Measurements from ENCODE around the gene POLR3C. TPM values are rescaled to one million over a fixed set of nuclear protein-coding genes. Genes with fewer than 3 reads are reported as not detected.

The POLR3C gene
- total RNA-seq, 1 experiment from 2014 or later = 43.6 TPM

DNA sequence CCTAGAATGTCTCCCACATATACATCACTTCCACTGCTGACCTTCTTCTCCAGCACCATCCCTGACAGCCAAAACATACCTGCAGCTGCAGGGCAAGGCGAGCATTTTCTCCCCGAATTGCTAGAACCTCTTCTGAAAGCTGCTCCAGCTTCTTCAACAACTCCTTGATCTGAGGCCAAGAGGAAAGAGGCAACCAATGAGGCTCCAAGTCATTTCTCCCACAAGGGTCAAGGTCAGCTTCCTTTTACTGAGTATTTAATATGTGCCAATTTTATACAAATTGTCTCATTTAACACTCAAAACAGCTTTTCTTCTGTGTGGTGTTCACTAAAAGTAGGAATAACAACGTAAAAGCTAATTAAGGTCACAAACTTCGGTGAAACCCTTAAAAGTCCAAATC lies 44.2 kb downstream of the POLR3C start:
- DNase-seq (ENCODE audit: low read depth) = no peak

DNA sequence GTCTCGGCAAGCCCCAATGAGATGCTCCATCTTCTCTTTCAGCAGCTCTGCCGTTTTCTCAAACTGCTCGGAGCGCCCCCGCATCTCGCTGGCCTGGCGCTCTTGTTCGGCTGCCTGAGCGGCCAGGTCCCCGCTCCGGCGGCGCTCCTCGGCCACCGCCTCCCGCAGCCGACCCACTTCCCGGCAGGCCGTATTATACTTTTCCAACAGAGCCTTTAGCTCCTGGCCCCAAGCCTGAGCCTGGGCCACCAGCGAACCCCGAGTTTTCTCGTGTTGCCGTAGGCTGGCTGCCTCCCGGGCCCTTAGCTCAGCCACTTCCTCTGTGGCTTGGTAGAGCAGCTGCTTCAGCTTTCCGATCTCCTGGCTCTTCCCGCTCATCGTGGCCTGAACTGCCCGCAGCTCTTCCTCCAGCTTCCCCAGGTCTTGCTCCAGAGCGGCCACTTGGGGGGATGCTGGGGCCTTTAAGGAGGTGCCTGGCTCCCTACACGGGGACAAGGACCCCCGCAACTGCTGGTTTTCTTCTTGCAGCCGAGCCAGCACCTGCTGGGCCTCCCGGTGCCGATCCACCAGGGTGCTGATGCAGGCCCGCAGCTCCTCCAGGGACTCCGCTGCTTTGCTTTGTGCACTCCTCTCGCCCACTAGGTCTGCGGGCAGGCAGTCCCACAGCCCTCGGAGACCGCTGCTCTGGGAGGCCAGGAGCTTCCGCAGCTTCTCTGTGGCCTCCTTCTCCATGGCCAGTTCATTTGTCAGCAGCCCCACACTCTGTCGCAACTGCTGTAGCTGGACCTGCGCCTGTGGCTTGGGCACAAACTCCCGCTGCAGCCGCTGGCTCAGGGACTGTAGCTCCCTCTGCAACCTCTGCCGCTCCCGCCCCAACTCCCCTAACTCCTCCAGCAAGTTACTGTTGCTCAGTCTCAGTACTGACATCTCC lies 48.3 kb downstream of the POLR3C start:
- peak; percentile 62 for DNase-seq (ENCODE audit: low read depth)

DNA sequence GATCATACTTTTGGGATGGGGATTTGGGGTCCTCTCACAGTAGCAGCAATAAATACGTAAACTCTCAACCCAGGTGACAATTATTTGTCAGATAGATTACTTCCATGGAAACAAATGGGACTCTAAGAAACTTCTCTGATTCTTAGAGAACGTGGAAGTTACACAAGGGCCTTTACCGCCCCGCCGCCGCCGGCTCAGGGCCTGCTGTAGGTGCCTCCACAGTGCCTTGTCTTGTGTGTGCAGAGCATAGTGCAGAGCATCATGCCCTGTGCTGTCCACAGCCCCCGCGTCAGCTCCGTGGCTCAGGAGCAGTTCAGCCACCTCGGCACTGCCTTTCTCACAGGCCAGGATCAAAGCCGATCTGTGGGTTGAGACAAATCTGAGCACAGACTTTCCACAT lies 50.6 kb downstream of the POLR3C start:
- DNase-seq (ENCODE audit: low read depth) = no peak

DNA sequence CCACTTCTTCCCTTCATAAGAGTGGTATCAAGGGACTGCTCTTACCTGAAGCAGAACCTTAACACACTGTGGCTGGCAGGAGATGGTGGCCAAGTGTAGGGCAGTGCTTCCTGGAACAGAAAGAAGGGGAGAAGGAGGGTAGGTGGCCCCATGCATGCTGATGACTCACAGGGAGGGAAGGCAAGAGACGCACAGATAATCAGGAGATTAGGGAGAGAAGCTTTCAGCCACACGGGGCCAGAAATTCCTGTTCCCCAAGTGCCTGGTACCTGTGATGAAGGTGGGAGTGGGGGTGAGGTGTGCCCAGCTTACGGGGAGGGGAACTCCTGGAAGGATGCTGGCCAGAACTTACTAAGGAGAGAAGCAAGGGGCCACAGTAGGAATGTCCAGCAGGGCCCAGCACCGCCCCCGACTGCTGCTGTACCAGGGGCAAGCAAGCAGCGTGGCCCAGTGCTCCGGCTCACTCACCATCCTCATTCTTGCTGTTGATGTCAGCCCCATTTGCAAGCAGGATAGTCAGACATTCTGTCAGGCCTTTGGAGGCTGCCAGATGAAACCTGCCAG lies 54.0 kb downstream of the POLR3C start:
- DNase-seq (ENCODE audit: low read depth) = no peak

DNA sequence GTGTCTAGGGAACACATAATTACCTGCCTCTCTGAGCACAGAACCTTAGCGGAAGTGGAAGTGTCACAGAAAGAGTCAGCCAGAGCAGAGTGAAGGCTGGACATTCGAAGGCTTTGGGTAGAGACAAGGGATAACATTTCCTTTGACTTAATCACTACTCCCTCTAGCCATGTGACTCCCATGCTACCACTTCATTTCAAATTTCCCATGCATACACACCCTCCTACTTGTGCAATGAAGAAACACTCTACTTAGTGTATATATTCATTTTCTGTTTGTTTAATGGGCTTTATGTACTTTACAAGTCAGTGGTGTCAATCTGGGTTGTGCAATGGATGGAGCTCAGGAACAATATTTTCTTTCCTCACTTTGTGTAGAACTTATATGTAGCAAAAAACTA lies 54.7 kb downstream of the POLR3C start:
- no peak for DNase-seq (ENCODE audit: low read depth)

DNA sequence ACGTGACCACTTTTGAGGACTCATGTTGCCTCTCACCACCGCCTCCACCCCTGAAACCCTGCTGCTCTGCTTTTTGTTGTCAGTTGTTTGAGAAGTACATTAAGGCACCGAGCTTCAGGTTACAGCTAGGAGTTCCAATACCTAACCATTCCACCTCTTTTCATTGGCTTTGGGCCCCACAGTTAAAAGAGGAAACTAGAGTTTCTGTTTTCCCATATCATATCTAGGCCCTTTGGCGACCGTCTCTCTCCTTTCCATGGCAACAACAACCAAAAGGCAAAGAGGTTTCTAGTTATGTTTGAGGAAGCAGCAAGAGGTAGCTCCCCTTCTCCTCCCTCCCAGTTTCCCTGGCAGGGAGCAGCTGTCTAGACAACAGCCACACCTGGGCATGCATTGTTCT lies 55.8 kb downstream of the POLR3C start:
- DNase-seq (ENCODE audit: low read depth) = no peak

DNA sequence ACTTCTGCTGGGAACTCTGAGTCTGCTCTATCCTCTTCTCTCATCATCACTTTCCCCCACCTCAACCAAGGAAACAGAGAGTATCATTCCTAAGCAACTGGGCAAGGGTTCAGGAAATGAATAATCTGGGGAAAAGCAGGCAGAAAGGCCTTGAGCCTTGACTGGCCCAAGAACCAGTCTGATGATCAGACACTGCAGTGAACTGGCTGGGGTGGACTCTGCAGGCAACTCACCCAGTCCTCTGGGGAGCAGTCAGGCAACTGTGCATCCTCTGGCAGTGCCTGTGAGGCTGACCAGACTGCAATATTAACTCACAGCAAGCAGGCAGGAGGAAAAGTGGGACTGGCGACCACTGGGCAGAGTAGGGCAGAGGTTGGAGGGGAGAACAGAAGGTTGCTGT lies 60.7 kb downstream of the POLR3C start:
- peak; percentile 76 for DNase-seq (ENCODE audit: low read depth)

DNA sequence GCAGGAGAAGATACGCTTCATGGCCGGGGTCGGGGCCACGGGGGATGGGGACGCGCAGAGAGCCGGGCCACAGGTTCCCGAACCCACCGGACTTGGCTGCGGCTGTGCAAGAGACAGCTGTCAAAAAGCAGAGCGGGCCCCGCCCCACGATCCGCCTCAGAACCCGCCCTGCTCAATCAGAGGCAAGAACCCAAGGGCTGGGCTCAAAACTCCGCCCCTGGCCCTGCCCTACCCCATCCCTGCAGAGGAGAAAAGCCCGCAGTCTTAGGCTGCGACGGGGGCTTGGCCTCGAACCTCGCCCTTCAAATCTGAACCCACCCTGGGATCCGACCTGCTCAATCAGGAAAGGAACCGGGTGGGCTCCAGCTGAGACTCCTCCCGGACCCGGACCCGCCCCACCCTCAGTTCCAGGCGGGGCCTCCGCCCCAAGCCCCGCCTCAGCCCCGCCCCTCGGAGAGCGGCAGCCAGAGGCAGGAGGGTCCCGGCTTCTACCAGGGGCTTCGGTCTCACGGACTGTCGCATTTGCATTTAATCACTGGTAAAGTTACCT lies 61.8 kb downstream of the POLR3C start, which contains the start of gene ANKRD35:
ANKRD35 (minus strand) TSS at position 129 of the 550 bp plus-strand sequence; CDS start at position 21, 108 bp downstream.
- peak; percentile 74 for DNase-seq (ENCODE audit: low read depth)

DNA sequence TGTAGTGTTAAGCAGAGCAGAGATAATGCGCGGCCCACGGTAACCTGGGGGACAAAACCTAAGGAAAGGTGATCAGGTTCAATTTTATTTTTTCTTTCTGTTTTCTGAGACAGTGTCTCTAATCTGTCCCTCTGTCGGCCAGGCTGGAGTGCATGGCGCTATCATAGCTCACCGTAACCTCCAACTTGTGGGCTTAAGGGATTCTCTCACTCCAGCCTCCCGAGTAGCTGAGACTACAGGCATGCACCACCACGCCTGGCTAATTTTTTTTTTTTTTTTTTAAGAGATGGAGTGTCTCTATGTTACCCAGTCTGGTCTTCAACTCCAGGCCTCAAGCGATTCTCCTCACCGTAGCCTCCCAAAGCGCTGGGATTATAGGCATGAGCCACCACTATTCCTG lies 62.4 kb downstream of the POLR3C start:
- no peak for DNase-seq (ENCODE audit: low read depth)

DNA sequence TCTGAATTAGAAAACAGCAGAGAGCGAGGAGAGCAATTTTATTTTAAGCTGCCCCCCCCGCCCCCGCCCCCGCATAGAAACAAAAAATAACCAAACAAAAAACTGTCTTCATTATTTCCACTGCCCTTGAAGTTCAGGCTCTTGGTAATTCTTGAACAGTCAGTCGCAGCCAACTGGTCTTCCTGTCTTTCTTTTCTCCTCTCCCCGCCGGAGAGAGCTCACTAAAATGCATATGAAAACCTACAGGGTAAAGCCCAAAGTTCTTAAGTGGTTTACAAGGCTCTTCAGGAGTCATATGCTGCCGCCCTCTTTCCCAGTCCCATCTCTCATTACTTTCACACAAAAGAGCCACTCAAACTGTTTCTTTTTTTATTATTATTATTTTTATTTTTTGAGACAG lies 62.8 kb downstream of the POLR3C start:
- DNase-seq (ENCODE audit: low read depth) = no peak

DNA sequence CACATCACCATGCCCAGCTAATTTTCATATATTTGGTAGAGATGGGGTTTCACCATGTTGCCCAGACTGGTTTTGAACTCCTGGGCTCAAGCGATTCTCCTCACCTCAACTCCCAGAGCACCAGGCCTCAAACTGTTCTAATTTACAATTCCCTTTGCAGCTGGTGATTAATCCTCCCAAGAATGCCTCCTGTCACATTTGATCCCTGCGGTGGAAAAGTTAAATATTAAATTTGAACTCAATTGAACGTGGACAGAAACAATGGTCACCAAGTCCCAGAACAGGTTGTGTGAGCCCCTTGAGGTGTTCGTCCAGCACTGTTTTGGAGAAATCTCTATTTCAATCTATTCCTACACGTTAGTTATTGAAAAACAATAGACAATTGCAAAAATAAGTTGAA lies 63.6 kb downstream of the POLR3C start:
- peak; percentile 41 for DNase-seq (ENCODE audit: low read depth)

DNA sequence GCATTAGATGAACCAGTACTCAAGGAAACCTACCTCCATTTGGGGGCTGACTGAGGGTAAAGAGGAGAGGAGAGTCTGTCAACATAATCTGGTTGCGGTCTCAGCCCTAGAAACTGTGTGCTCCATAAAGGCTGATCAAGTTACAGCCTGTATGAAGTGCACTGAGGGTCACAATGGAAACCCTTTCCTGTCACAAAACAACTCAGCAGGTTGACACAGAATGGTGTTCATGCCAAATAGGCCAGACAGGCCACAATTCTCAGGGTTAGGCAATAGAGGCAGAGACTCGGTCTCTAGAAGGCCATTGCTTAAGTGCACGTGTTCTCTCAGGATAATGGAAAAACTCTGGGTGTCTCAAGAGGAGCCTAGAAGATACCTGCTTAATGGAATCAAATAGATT lies 65.7 kb downstream of the POLR3C start:
- DNase-seq (ENCODE audit: low read depth) = no peak

DNA sequence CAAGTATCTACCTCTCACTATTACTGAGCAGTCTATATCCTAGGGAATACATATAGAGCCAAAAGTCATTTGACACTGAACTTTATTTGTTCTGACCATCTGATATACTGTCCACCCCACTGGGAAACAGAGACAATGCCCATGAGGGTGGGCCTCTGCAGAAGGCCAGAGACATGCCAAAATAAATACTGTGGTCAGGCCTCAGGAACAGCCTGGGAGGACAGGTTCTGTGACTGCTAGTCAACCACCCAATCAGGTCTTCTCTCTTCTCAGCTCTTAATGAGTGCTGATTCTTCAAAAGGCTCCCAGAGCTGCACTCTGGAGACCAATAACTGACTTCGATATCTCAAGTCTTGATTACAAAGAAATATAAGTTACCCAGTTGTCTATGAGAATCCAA lies 67.1 kb downstream of the POLR3C start:
- peak; percentile 96 for DNase-seq (ENCODE audit: low read depth)

DNA sequence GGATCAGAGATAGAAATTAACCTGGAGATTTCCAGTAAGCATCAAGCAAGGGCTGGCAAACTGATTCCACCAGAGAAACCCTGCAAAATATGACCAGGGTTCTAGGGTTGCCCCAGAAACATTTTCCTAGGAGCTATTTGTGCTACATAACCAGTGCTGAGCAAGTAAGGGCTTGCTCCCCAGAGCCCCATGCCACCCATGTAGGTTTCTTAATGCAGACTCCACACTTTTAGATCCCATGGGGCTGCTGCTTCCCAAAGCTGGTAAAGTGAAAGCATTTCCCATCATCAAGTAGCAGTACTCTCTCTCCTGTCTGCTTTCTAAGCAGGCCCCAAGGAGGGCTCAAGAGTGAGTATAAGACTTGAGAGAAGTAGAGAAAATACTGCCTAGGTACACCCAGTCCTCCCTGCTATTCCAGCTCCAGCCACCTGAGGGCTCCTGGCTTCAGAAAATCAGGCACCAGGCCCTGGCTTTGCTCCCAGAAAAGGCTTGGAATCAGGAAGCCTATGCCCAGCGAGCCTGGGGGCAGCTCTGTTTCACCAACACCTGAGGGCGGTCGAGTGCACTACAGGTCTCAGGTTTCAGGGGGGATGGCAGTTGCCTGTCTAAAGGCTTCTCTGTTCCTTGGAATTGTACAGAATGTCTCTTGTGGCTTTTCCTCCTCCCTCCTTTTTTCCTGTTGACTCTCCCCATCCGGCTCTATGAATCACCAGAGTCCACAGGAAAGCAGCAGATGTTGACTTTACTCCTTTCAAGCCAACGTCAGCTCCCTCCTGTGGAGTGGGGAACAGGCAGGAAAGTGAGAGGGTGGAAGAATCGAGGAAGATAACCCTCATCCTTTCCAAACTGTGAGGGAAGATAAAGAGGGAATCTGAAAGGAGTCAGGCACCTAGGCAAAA lies 67.8 kb downstream of the POLR3C start:
- peak; percentile 100 for DNase-seq (ENCODE audit: low read depth)

DNA sequence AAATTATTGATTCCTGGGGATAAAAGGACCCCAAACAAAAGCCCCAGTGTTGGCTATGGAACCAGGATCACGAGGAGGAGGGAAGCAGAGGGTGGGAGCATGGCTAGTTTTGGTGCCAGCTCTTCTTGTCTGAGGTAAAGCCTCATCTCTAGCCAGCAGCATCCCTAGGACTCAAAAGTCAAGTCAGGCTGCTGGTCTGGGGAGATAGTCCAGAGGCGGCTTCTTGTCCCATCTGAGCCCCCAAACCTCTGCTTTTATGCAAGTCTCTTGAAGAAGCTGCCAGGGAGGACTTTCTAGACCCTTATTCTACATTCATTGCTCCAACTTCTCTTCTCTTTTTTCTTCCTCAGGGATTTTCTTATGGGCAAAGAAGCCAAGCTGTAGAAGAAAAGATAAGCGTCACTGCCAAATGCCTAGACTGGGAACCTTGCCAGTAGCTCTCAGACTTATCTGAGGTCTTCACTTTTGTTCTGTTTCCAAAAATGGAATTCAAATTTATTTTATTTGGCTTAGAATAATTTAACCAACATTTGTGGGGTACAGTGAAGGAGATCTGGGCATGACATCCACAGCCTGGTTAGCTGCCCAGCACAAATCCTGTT lies 68.6 kb downstream of the POLR3C start:
- DNase-seq (ENCODE audit: low read depth) = peak; percentile 64

DNA sequence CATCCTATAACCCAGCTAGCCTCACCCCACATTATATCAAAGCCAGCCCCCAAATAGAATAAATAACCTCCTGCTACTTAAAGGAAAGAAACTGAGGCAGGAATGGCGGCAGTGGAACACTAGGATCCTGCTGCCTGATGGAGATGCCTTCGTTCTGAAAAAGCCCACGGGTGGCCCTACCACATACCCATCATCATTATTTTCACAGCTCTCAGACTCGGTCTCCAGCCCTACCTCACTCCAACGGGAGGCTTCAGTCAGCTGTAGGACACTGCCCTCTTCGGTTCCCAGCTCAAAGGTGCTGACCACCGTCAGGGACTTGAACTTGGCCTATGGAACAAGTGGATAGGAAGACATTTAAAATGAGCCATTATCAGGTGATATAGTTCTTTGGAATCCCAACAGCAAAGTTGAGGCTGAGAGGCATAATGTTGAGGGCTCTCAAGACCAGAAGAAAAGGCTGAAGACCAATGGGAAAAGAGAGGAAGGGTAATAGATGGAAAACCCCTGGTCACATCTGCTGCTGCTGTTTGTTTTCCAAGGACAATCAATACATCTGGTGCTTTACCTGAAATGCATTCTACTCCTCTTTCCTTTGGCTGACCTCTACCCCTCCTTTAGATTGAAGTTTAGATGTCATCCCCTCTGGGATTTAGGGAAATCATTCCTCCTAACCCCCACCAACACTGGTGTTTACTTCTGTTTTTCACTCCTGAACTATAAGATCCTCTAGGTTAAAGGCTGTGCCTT lies 69.5 kb downstream of the POLR3C start:
- no peak for DNase-seq (ENCODE audit: low read depth)
